Smooth muscle cell of the brain vasculature (primary cell): ENCODE measurements around the gene SLC27A3.

ENCODE experiments used
- DNase-seq: peaks from one replicate; pipeline ENCODE4 v3.0.0-alpha.2; 2012; ENCODE audit warnings: low read depth, low spot score

The SLC27A3 gene

DNA sequence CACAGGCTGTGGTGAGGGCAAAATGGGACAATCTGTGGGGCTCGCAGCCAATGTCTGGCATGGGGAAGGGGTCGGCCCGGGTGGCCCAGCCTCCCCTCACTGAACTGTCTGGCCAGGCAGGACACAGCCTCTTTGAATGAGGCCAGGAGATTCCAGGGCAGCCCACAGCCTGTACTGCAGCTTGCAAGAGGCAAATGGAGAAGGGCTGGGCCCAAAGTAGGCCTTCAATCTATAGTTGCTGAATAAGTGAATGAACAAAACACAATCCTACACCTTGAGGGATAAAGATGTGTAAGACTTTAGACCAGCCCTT lies 23.2 kb downstream of the SLC27A3 start:
- no peak for DNase-seq

DNA sequence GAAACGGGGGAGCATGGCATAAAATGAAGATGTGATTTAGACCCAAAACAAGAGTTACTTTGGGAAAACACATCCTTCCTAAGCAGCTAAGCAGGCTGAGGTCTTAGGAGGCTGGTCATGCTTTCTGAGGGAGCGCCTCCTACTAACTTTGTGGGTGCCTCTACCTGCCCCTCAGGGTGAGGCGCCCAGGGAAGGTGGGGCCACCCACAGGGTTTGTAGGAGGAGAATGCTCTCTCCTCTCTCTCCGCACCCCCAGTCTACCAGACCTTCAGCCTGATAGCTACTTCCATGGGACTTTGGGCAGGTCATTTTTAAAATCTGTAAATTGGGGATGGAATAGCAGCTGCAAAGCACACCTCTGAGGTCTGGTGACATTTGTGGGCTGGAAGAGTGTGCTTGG lies 23.8 kb downstream of the SLC27A3 start:
- no peak for DNase-seq

DNA sequence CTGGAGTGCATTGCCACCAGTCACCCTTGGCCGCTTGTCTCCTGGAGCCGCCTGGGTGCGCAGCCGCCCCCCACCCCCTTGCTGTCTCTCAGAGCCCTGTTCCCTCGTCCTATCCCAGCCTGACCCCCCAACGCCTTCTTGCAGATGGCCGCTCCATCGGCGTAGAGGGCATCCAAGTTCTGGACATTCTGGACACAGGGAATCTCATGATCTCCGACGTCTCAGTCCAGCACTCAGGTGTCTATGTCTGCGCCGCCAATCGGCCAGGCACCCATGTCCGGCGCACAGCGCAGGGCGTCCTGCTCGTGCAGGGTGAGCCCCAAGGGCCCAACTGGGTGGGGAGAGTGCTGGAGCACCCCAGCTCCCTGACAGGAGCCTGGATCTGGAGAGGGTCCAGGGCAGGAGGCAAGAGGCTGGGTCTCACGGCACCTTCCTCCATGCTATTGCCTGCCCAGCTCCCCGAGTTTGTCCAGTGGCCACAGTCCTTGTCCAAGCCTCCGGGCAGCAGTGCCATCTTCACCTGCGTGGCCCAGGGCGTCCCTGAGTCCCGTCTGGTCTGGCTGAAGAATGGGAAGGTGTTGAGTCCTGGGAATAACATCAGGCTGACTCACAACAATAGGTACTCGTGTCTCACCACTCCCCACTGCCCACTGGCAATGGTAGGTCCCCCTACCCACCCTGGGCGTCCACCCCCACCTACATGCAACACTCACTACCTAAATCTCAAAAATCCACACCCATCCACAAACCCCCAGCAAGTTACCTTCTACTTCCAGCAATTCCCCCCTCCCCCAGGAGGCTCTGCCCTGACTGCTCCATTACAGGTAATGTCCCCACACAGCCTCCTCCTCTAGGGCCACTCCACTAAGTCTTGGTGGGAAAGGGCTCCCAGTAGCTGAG lies 24.6 kb downstream of the SLC27A3 start:
- DNase-seq, result no peak

DNA sequence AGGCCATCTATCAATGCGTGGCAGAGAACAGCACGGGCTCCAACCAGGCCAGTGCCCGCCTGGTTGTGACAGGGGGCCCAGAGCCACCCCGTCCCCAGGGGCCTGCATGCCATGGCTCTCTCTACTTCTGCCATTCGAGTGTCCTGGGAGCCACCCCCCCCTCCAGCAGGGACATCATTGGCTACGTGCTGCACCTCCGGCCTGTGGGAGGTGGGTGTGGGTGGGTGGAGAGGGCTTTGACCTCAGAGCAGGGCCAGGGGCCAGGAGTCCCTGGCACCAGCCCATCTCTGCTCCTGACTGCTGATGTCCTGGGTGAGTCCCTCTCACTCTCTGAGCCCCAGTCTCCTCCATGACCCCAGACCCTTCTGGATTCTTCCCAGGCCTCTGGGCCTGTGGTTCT lies 25.3 kb downstream of the SLC27A3 start:
- DNase-seq, result no peak

DNA sequence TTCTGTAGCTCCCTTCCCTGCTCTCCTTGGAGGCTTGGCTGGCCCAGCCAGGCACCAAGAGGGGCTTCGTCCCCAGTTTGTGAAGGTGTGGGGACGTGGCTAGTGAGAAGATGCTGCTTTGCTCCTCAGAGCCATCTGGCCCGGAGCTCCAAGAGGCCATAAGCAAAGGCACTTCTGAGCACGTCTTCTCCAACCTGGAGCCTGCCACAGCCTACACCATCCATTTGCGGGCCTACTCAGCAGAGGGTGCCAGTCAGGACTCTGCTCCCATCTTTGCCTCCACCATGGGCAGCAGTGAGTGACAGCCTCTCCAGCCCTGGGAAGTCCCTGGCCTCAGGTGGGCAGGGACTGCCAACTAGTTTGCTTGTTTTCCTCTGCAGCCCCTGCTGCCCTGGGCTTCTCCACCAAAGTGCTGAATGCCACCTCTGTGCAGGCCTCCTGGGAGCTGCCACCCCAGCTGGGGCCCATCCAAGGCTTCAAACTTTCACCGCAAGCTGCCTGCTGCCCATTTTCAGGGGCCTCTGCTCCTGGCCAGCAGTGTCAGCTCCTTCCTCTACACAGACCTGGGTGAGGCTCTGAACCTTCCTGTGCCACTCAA lies 25.9 kb downstream of the SLC27A3 start:
- no peak for DNase-seq

DNA sequence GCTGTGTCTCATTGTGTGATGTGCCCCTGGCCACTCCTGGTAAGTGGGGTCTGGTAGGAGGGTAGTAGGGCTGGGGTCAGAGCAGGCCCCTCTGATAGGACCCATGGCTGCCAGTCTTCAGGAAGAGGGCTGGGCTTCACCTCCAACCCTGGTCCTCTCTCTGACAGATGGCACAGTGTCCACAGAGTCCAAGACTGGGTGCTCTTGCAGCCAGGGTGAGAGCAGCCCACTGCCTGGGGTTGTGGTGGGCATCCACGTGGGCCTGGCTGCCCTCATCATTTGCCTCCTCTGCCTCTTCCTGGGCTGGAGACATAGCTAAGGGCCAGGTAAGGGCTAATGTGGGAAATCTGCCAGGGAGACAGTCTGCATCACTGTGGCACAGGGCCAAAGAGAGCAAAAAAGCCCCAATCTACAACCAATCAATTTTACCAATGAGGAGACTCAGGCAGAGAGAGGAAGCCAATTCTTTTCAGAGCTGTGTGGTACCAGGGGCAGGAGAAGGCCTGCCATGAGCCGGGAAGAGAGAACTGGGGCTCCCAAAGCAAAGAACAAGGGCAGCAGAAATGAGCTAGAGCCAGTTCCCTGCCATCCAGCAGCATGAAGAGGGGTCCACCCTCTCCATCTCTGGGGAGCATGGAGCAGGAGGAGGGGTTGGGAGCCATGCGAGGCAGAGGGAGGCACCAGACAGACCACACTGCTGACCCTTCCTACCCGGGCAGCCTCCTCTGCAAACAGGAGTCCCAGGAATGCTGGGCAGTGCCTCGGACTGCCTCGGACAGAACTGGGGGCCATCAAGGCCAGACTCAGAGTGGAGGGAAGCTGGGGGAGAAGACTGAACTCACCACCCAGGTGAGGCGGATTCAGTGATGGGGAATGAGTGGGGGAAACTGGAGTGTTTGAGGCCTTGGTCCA lies 26.8 kb downstream of the SLC27A3 start:
- no peak for DNase-seq

DNA sequence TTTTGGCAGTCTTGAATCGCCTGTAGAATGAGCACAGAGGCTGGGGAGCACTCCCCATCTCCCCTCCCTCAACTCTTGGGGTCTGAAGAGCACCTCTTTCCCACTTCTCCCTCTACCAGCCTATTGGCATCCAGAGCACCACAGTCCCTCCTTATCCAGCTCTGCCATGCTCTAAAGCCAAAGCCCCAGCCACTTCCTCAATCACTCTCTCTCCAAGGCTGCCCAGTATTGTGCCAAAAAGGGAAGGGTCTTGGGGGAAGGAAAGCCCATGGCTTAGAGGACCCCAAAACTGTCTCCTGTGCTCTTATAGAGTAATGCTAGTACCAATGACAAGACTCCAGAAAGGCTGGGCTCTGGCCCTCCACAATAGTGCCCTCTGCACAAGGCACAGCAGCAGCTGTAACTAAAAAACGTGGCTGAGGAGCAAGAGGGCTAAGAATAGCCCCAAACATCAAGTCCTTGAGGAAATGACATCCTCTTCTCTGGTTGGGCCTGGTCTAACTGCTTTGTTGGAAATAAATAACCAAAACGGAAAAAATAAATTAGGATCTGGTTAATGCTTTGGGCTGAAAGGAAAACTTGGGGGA lies 28.4 kb downstream of the SLC27A3 start:
- DNase-seq, result no peak

DNA sequence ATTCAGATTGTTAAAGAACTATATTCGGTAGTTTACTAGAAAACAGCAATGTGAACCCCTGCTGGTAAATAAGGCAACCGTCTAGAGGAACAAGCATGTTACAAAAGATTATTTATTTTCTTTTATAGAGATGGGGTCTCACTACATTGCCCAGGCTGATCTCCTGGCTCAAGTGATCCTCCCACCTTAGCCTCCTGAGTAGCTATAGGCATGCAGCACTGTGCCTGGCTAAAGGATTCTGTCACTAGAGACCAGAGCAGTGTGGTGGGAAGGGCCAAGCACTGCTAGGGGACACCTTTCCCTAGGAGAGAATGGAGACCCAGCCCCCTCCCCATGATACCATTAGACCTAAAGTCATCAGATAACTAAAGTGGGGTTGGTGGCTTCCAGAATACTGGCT lies 28.9 kb downstream of the SLC27A3 start:
- DNase-seq, result no peak

DNA sequence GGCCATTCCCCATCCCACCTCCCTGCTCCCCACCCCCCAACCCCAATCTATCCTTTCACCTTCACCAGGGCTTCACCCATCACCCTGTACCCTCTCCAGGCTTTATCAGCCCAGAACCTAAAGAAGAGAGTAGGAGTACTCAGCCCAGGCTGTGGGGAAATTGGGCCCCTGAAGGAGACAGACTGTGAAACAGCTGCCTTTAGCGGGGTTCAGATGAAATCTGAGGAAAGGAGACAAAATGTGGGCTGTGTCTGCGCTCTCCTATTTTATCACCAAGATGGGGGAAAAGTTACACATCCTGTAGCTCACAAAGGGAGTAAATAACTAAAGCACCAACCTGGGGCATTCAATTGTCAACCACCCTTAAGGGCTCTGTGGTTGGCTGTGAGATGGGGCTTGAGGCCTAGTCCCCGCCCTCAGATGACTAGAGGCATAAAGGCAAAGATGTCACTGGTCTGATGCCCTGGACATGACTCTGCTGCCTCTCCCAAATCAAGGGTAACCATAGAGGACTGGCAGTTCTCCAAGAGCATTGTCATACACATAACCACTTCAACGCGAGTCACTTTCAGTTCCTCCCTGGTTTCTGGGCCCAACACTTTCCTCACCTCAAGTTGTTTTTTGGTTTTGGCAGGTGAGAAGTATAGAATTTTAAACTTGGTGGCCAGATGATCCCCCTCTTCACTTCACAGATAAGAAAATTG lies 30.0 kb downstream of the SLC27A3 start:
- no peak for DNase-seq

DNA sequence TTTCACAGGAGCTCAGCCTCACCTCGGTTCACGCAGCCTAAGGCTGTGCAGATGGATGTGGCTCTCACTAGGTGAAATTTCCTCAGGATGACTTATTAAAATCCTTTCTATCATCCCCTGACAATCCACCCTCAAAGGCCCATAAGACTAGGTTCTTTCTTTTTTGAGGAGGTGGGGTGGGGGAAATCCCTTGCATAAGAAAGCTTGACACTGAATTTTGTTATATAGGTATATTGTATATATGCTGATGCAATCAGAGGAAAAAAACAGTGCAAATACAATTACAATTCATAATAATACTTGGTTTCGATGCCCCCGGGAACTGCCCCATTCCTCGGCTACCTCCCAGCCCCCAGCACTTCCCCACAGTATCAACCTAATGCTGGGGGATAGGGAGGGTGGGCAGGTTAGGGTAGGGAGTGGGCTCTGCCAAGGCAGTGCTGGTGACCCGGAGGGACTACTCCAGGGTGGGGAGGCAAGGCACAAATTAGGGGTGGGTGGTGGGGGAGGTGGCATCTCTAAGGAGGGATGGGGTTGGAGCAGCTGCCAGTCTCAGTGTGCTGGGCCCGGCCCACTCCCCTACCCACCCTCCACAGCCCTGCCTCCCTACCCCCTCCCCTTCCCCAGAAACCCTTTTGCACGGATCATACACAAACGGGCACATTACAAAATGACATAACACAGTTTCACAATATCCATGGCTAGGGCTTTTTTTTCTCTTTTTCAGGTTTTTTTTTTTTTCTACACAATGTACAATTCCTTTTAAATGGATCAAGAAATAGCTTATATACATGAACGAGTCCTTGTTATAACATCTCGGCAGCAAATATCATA lies 30.9 kb downstream of the SLC27A3 start:
- DNase-seq, result no peak

DNA sequence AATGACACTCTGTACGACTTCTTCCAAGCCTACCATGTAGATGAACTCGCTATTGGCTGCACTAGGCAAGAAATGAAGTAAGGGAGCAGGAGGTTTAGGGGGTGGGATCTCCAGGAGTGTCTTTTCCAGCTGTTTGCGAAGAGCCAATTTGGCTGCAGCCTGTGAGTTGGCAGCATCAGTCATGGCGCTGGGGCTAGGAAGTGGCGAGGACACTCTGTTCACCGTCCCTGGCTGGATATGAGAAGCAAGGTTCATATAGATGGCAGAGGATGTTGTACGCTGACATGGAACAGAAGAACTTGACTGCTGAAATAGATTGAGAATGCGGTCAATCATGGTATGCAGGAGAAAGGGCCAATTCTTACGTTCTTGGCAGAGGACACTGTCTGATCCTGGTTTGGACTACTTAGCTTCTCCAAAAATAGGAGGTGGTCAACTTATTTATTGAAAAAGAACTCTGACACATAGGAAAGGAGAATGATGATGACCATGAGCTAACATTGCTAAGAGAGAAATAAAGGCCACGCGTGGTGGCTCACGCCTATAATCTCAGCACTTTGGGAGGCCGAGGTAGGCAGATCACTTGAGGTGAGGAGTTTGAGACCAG lies 41.2 kb downstream of the SLC27A3 start:
- DNase-seq, result no peak

DNA sequence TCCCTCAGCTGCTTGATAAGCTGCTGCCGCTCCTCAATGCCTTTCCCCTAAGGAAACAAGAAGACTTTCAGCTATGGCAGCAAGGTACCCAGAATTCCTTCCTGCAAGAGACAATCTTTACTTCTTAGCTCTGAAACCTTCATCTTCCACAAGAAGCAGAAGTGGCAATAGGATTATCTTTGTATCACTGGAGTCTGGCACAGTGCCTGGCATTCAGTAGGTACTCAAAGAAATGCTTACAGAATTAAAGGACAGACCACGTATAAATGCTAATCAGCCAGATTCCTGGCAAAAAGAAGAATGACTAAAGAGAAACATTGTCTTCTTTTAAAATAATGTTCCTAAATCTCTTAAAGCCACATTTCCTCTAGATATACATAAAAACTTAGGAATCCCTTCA lies 43.7 kb downstream of the SLC27A3 start:
- DNase-seq, result no peak

DNA sequence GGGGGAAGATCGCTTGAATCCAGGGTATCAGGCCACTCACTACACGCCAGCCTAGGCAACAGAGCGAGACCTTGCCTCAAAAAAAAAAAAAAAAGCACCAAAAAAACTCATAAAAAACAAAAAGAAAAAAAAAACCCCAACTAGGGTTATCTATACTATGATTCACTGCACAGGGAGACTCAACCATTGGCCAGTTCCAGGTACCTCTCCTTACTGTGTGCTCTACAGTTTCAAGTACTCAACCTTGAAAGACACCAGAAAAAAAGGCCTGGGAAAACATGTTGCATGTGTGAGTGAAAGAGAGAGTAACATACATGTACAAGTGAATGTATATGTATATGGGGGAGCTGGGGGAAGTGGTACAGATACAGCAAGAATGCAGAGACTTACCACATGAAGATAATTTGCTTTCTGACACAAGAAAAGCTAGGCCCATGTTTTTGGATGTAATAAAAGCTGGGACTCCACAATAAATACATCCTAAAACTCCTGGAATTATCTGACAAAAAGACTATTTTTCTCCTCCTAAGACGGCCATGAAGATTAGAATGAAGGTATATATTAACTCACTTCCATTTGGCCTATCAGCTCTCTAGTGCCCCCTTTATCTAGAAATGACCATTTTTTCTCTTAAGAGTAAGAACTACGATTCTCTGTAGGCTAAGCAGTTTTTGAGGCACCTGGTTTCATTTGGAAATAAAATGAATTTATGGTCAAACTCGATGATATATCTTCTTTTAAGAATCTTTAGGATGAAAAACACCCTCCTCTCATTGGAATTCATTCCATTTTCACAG lies 52.2 kb downstream of the SLC27A3 start:
- no peak for DNase-seq
